ENCODE data around the gene MLX. TPM values are rescaled to one million over a fixed set of nuclear protein-coding genes. Genes with fewer than 3 reads are reported as not detected.
"Not testable (repeated sequence)": the region's sequence is repeated elsewhere in the genome, so short reads cannot be mapped to it uniquely, and the experiment has no call there.

Gene MLX
- total RNA-seq, 1 experiment from 2014 or later = 33.7 TPM

- H3K27ac ChIP-seq (ENCODE audit: low read depth, low read length, poor library complexity, severe bottlenecking) = no peak overlapping the region
- POLR2A ChIA-PET (ENCODE audit: low non-redundant PET) = no interaction called here
- CTCF ChIA-PET = no interaction called here
Observed at GRCh38 chr17:42543190-42544079, 23.5 kb upstream of the MLX start.

GRCh38 chr17:42544874-42545283, 22.0 kb upstream of the MLX start:
- ChIA-PET POLR2A (ENCODE audit: low non-redundant PET) (no interaction called here), CTCF (no interaction called here)
- no TSS peak for BruUV-seq (replicated peaks)
- TF ChIP-seq CTCF (conservative IDR thresholded peaks at IDR 0.05; ENCODE audit: low read depth, low read length) = no peak
- TF ChIP-seq EZH2 (IDR thresholded peaks at IDR 0.05; ENCODE audit: borderline replicate concordance, low read depth, low read length, poor library complexity, severe bottlenecking) = no peak
- H3K27ac ChIP-seq (ENCODE audit: low read depth, low read length, poor library complexity, severe bottlenecking) = no peak overlapping the region
- intact Hi-C loops (cut with micrococcal nuclease; ENCODE audit: unreplicated experiment) = no loop called here
- H3K36me3 ChIP-seq (ENCODE audit: insufficient read depth, low read length, poor library complexity, severe bottlenecking) = no peaks in the 10 kb centered on the region
- no peaks in the 10 kb centered on the region for H3K27me3 ChIP-seq (replicated peaks; ENCODE audit: insufficient read depth, low read depth, low read length, poor library complexity)
- no peak overlapping the region for H3K4me3 ChIP-seq (ENCODE audit: low read depth, low read length, poor library complexity, severe bottlenecking)
- no peak for DNase-seq (ENCODE audit: low spot score)
- no peaks in the 10 kb centered on the region for H3K4me1 ChIP-seq (ENCODE audit: insufficient read depth, low read length, poor library complexity, severe bottlenecking)
- no peaks in the 10 kb centered on the region for H3K9me3 ChIP-seq (ENCODE audit: low read depth, low read length, poor library complexity, severe bottlenecking)

More at GRCh38 chr17:42543190-42544079, 23.5 kb upstream of the MLX start:
- DNase-seq (ENCODE audit: low spot score) = no peak
- no peaks in the 10 kb centered on the region for H3K36me3 ChIP-seq (ENCODE audit: insufficient read depth, low read length, poor library complexity, severe bottlenecking)
- no peak for TF ChIP-seq CTCF (conservative IDR thresholded peaks at IDR 0.05; ENCODE audit: low read depth, low read length)
- no peak for TF ChIP-seq EZH2 (IDR thresholded peaks at IDR 0.05; ENCODE audit: borderline replicate concordance, low read depth, low read length, poor library complexity, severe bottlenecking)
- intact Hi-C loops (cut with micrococcal nuclease; ENCODE audit: unreplicated experiment) = no loop called here
- H3K4me3 ChIP-seq (ENCODE audit: low read depth, low read length, poor library complexity, severe bottlenecking) = no peak overlapping the region
- H3K4me1 ChIP-seq (ENCODE audit: insufficient read depth, low read length, poor library complexity, severe bottlenecking) = no peaks in the 10 kb centered on the region
- no TSS peak for BruUV-seq (replicated peaks)
- H3K9me3 ChIP-seq (ENCODE audit: low read depth, low read length, poor library complexity, severe bottlenecking) = no peaks in the 10 kb centered on the region
- no peaks in the 10 kb centered on the region for H3K27me3 ChIP-seq (replicated peaks; ENCODE audit: insufficient read depth, low read depth, low read length, poor library complexity)

GRCh38 chr17:42545755-42546505, 21.0 kb upstream of the MLX start:
- H3K27me3 ChIP-seq (replicated peaks; ENCODE audit: insufficient read depth, low read depth, low read length, poor library complexity); H3K36me3 ChIP-seq (ENCODE audit: insufficient read depth, low read length, poor library complexity, severe bottlenecking); BruUV-seq (replicated peaks); H3K27ac ChIP-seq (ENCODE audit: low read depth, low read length, poor library complexity, severe bottlenecking); DNase-seq (ENCODE audit: low spot score); H3K4me1 ChIP-seq (ENCODE audit: insufficient read depth, low read length, poor library complexity, severe bottlenecking); H3K4me3 ChIP-seq (ENCODE audit: low read depth, low read length, poor library complexity, severe bottlenecking); intact Hi-C loops (cut with micrococcal nuclease; ENCODE audit: unreplicated experiment); CTCF ChIA-PET; POLR2A ChIA-PET (ENCODE audit: low non-redundant PET); H3K9me3 ChIP-seq (ENCODE audit: low read depth, low read length, poor library complexity, severe bottlenecking): not testable (repeated sequence)
